ENCODE data around the gene ATF4.

ATF4 gene

GRCh38 chr22:39501644-39502108, 18.7 kb upstream of the ATF4 start:
- no peak for DNase-seq (ENCODE audit: low read depth in 1 of 2, low spot score in 1 of 2)
- TF ChIP-seq GABPA (IDR thresholded peaks at IDR 0.05; ENCODE audit: low read depth) = no peak
- no peak for TF ChIP-seq SPI1 (IDR thresholded peaks at IDR 0.05; ENCODE audit: borderline replicate concordance, low read depth)
- Histone ChIP-seq H3K27me3 (ENCODE audit: insufficient read depth, poor library complexity, severe bottlenecking) (no peaks in the 10 kb centered on the region), H3K4me3 (replicated peaks; ENCODE audit: insufficient read depth, low read length) (peak overlapping the region; percentile 90), H3K27ac (replicated peaks) (peak overlapping the region; percentile 88)

DNA sequence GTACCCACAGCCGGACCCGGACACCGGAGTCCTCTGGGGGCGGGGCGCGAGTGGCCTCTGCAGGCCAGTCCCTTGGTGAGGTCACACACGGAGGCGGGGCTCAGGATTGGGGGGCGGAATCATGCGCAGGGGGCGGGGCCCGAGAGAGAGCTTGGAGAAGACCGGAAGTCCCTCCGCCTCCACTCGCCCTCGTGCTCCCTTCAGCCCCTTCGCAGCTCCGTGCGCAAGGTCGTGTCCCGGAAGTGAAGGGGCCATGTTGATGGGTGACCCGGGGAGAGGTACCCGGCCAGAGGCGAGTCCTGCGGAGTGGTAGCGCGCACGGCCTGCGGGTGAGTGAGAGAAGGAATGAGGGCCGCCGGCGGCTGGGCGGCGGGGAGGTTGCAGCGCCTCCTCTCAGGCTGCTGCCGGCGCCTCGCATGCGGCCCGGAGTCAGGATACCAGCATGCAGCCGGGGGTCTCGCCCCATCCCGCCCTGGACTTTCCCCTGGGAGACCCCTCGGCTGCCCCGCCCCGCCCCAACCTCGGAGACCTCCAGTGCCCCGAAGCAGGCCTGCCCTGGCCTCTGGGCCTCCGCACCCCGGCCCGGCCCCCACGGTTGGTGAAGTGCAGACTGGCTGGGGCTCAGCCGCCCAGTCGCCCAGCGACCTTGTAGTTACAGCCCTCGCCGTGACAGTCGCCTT, 18.1 kb upstream of the ATF4 start, which contains the start of gene MIEF1:
MIEF1 (plus strand) TSS at position 182 of the 680 bp plus-strand sequence. CDS start 9,005 bp downstream, outside the sequence.
- Histone ChIP-seq H3K4me3 (replicated peaks; ENCODE audit: insufficient read depth, low read length) (peak within 1 kb of the TSS; percentile 90), H3K27me3 (ENCODE audit: insufficient read depth, poor library complexity, severe bottlenecking) (no peaks in the 10 kb centered on the region), H3K27ac (replicated peaks) (peak within 1 kb of the TSS; percentile 88)
- DNase-seq (ENCODE audit: low read depth in 1 of 2, low spot score in 1 of 2) = peak; percentile 96 to 99
- TF ChIP-seq GABPA (IDR thresholded peaks at IDR 0.05; ENCODE audit: low read depth) (peak; percentile 89), CTCF (IDR thresholded peaks at IDR 0.05; ENCODE audit: insufficient read depth, low read length) (no peak), POLR2AphosphoS5 (IDR thresholded peaks at IDR 0.05; ENCODE audit: low read depth) (peak; percentile 82)

- no peaks in the 10 kb centered on the region for H3K27me3 ChIP-seq (ENCODE audit: insufficient read depth, poor library complexity, severe bottlenecking)
- DNase-seq (ENCODE audit: low read depth in 1 of 2, low spot score in 1 of 2) = peak in 1 of 2 experiments; percentile 53
- H3K27ac ChIP-seq (replicated peaks) = peak overlapping the region; percentile 88
- TF ChIP-seq, protein P1, sequence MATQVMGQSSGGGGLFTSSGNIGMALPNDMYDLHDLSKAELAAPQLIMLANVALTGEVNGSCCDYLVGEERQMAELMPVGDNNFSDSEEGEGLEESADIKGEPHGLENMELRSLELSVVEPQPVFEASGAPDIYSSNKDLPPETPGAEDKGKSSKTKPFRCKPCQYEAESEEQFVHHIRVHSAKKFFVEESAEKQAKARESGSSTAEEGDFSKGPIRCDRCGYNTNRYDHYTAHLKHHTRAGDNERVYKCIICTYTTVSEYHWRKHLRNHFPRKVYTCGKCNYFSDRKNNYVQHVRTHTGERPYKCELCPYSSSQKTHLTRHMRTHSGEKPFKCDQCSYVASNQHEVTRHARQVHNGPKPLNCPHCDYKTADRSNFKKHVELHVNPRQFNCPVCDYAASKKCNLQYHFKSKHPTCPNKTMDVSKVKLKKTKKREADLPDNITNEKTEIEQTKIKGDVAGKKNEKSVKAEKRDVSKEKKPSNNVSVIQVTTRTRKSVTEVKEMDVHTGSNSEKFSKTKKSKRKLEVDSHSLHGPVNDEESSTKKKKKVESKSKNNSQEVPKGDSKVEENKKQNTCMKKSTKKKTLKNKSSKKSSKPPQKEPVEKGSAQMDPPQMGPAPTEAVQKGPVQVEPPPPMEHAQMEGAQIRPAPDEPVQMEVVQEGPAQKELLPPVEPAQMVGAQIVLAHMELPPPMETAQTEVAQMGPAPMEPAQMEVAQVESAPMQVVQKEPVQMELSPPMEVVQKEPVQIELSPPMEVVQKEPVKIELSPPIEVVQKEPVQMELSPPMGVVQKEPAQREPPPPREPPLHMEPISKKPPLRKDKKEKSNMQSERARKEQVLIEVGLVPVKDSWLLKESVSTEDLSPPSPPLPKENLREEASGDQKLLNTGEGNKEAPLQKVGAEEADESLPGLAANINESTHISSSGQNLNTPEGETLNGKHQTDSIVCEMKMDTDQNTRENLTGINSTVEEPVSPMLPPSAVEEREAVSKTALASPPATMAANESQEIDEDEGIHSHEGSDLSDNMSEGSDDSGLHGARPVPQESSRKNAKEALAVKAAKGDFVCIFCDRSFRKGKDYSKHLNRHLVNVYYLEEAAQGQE (IDR thresholded peaks at IDR 0.05; ENCODE audit: insufficient replicate concordance, low read depth) = no peak
- TF ChIP-seq POLR2AphosphoS5 (IDR thresholded peaks at IDR 0.05; ENCODE audit: low read depth) (no peak), GABPA (IDR thresholded peaks at IDR 0.05; ENCODE audit: low read depth) (no peak), SPI1 (IDR thresholded peaks at IDR 0.05; ENCODE audit: borderline replicate concordance, low read depth) (no peak), CTCF (IDR thresholded peaks at IDR 0.05; ENCODE audit: insufficient read depth, low read length) (no peak)
- H3K4me3 ChIP-seq (replicated peaks; ENCODE audit: insufficient read depth, low read length) = peak overlapping the region; percentile 90
Measured at GRCh38 chr22:39502789-39503409, 17.5 kb upstream of the ATF4 start.

- peak overlapping the region; percentile 90 for H3K4me3 ChIP-seq (replicated peaks; ENCODE audit: insufficient read depth, low read length)
- TF ChIP-seq, protein P1 (IDR thresholded peaks at IDR 0.05; ENCODE audit: insufficient replicate concordance, low read depth) = no peak
- TF ChIP-seq SPI1 (IDR thresholded peaks at IDR 0.05; ENCODE audit: borderline replicate concordance, low read depth) (no peak), POLR2AphosphoS5 (IDR thresholded peaks at IDR 0.05; ENCODE audit: low read depth) (no peak), GABPA (IDR thresholded peaks at IDR 0.05; ENCODE audit: low read depth) (no peak), CTCF (IDR thresholded peaks at IDR 0.05; ENCODE audit: insufficient read depth, low read length) (no peak)
- no peak for DNase-seq (ENCODE audit: low read depth in 1 of 2, low spot score in 1 of 2)
- peak overlapping the region; percentile 88 for H3K27ac ChIP-seq (replicated peaks)
- no peaks in the 10 kb centered on the region for H3K27me3 ChIP-seq (ENCODE audit: insufficient read depth, poor library complexity, severe bottlenecking)
Measured at GRCh38 chr22:39503630-39504029, 16.7 kb upstream of the ATF4 start.
